HEK293 (cell line): ENCODE measurements around the gene HTT-AS.

ENCODE experiments used
- HOXA7 ChIP-seq: sonication (generic); formaldehyde crosslinking; IDR thresholded peaks from 2 replicates; pipeline ENCODE4 v1.8.1; 2022; ENCODE audit warnings: missing genetic modification reagents, borderline replicate concordance
- RBAK ChIP-seq: fragments of 450-650 bp; formaldehyde crosslinking; IDR thresholded peaks from 2 replicates; pipeline ENCODE4 v1.5.1; 2016; ENCODE audit warnings: missing biosample characterization, missing genetic modification characterization
- REST ChIP-seq: fragments of 450-650 bp; formaldehyde crosslinking; IDR thresholded peaks from 2 replicates; pipeline ENCODE4 v1.5.1; 2016; ENCODE audit warnings: missing biosample characterization, missing genetic modification characterization
- SP3 ChIP-seq: fragments of 450-650 bp; formaldehyde crosslinking; IDR thresholded peaks from 2 replicates; pipeline ENCODE4 v1.5.1; 2016; ENCODE audit warnings: missing biosample characterization, missing genetic modification characterization
- YY1 ChIP-seq: fragments of 450-650 bp; formaldehyde crosslinking; IDR thresholded peaks from 2 replicates; pipeline ENCODE4 v1.5.1; 2018; ENCODE audit warnings: missing biosample characterization, missing genetic modification characterization
- YY2 ChIP-seq: fragments of 450-650 bp; formaldehyde crosslinking; IDR thresholded peaks from 2 replicates; pipeline ENCODE4 v1.5.1; 2016; ENCODE audit warnings: missing biosample characterization, missing genetic modification characterization
- ZBTB20 ChIP-seq: fragments of 450-650 bp; formaldehyde crosslinking; IDR thresholded peaks from 2 replicates; pipeline ENCODE4 v1.5.1; 2016; ENCODE audit warnings: missing biosample characterization, missing genetic modification characterization
- ZBTB7A ChIP-seq: fragments of 450-650 bp; formaldehyde crosslinking; IDR thresholded peaks from 2 replicates; pipeline ENCODE4 v1.5.1; 2016; ENCODE audit warnings: low read depth, missing biosample characterization, missing genetic modification characterization
- ZNF335 ChIP-seq: fragments of 450-650 bp; formaldehyde crosslinking; conservative IDR thresholded peaks from 2 replicates; pipeline ENCODE4 v1.5.1; 2016; ENCODE audit warnings: missing biosample characterization, missing genetic modification characterization
- ZNF830 ChIP-seq: fragments of 450-650 bp; IDR thresholded peaks from 2 replicates; pipeline ENCODE4 v1.5.0; 2018; ENCODE audit warnings: missing biosample characterization, missing genetic modification characterization, low read depth, mild to moderate bottlenecking, moderate library complexity
- TF ChIP-seq, protein P1 (sequence below): fragments of 450-650 bp; formaldehyde crosslinking; IDR thresholded peaks from 2 replicates; pipeline ENCODE4 v1.5.1; 2016; ENCODE audit warnings: missing biosample characterization, missing genetic modification characterization
- TF ChIP-seq, protein P2 (sequence below): fragments of 450-650 bp; formaldehyde crosslinking; conservative IDR thresholded peaks from 2 replicates; pipeline ENCODE4 v1.5.1; 2016; ENCODE audit warnings: low read depth, missing biosample characterization, missing genetic modification characterization

GRCh38 chr4:3116955-3117354, 42.6 kb upstream of the HTT-AS start:
- TF ChIP-seq, protein P1, sequence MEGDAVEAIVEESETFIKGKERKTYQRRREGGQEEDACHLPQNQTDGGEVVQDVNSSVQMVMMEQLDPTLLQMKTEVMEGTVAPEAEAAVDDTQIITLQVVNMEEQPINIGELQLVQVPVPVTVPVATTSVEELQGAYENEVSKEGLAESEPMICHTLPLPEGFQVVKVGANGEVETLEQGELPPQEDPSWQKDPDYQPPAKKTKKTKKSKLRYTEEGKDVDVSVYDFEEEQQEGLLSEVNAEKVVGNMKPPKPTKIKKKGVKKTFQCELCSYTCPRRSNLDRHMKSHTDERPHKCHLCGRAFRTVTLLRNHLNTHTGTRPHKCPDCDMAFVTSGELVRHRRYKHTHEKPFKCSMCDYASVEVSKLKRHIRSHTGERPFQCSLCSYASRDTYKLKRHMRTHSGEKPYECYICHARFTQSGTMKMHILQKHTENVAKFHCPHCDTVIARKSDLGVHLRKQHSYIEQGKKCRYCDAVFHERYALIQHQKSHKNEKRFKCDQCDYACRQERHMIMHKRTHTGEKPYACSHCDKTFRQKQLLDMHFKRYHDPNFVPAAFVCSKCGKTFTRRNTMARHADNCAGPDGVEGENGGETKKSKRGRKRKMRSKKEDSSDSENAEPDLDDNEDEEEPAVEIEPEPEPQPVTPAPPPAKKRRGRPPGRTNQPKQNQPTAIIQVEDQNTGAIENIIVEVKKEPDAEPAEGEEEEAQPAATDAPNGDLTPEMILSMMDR (tag by site-specific recombination), result no peak
- TF ChIP-seq, protein P2, sequence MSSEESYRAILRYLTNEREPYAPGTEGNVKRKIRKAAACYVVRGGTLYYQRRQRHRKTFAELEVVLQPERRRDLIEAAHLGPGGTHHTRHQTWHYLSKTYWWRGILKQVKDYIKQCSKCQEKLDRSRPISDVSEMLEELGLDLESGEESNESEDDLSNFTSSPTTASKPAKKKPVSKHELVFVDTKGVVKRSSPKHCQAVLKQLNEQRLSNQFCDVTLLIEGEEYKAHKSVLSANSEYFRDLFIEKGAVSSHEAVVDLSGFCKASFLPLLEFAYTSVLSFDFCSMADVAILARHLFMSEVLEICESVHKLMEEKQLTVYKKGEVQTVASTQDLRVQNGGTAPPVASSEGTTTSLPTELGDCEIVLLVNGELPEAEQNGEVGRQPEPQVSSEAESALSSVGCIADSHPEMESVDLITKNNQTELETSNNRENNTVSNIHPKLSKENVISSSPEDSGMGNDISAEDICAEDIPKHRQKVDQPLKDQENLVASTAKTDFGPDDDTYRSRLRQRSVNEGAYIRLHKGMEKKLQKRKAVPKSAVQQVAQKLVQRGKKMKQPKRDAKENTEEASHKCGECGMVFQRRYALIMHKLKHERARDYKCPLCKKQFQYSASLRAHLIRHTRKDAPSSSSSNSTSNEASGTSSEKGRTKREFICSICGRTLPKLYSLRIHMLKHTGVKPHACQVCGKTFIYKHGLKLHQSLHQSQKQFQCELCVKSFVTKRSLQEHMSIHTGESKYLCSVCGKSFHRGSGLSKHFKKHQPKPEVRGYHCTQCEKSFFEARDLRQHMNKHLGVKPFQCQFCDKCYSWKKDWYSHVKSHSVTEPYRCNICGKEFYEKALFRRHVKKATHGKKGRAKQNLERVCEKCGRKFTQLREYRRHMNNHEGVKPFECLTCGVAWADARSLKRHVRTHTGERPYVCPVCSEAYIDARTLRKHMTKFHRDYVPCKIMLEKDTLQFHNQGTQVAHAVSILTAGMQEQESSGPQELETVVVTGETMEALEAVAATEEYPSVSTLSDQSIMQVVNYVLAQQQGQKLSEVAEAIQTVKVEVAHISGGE, result no peak
- TF ChIP-seq ZNF830 (tag by site-specific recombination), result no peak
- TF ChIP-seq SP3 (tag by site-specific recombination), result no peak
- no peak for TF ChIP-seq RBAK (tag by site-specific recombination)
- no peak for TF ChIP-seq REST (tag by site-specific recombination)
- no peak for TF ChIP-seq YY1
- TF ChIP-seq HOXA7 (CRISPR knock-in tag), result no peak
- TF ChIP-seq ZBTB20 (tag by site-specific recombination), result no peak
- TF ChIP-seq ZBTB7A (tag by site-specific recombination), result no peak
- TF ChIP-seq ZNF335 (tag by site-specific recombination), result no peak
- TF ChIP-seq YY2 (tag by site-specific recombination), result no peak
